ENCODE measurements around the gene ALOX15. TPM values are rescaled to one million over a fixed set of nuclear protein-coding genes. Genes with fewer than 3 reads are reported as not detected.
"Not testable (repeated sequence)": the region's sequence is repeated elsewhere in the genome, so short reads cannot be mapped to it uniquely, and the experiment has no call there.

Gene ALOX15
- total RNA-seq, 4 donors from 2014 or later = not detected

DNA sequence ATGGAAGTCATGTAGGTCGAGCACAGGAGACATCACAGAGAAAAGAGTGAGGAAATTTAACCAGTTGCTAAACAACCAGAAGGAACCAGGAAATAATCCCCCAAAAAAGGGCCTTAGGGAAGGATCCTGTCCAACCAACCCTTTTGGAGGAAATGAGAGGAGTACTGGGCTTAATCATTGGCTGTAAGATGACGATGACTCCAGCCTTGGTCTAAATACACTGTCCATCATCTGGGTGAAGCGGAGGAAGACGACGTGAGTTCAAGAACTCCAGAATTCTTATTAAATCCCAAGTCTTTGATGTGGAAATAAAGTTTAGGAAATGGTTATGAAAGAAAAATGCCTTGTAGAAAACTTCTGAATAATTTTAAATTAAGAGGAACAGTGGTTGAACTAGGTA, 11.5 kb upstream of the ALOX15 start:
- H3K4me3 ChIP-seq (replicated peaks in 1 of 3) = no peak overlapping the region
- no peak overlapping the region for H3K27ac ChIP-seq
- TF ChIP-seq, protein P1, sequence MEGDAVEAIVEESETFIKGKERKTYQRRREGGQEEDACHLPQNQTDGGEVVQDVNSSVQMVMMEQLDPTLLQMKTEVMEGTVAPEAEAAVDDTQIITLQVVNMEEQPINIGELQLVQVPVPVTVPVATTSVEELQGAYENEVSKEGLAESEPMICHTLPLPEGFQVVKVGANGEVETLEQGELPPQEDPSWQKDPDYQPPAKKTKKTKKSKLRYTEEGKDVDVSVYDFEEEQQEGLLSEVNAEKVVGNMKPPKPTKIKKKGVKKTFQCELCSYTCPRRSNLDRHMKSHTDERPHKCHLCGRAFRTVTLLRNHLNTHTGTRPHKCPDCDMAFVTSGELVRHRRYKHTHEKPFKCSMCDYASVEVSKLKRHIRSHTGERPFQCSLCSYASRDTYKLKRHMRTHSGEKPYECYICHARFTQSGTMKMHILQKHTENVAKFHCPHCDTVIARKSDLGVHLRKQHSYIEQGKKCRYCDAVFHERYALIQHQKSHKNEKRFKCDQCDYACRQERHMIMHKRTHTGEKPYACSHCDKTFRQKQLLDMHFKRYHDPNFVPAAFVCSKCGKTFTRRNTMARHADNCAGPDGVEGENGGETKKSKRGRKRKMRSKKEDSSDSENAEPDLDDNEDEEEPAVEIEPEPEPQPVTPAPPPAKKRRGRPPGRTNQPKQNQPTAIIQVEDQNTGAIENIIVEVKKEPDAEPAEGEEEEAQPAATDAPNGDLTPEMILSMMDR (IDR thresholded peaks at IDR 0.05) = no peak
- no peak for TF ChIP-seq POLR2A (IDR thresholded peaks at IDR 0.05)
- intact Hi-C loops (cut with DNase I) = no loop called here
- H3K27me3 ChIP-seq = no peaks in the 10 kb centered on the region
- H3K4me1 ChIP-seq = peaks cover 0 to 3% of the 10 kb centered on the region in 2 donors
- DNase-seq = no peak
- WGBS, 2 donors = 71 to 85% methylated on average over 5 of the region's 5 CpGs
- H3K9me3 ChIP-seq = no peaks in the 10 kb centered on the region
- no peaks in the 10 kb centered on the region for H3K36me3 ChIP-seq

DNA sequence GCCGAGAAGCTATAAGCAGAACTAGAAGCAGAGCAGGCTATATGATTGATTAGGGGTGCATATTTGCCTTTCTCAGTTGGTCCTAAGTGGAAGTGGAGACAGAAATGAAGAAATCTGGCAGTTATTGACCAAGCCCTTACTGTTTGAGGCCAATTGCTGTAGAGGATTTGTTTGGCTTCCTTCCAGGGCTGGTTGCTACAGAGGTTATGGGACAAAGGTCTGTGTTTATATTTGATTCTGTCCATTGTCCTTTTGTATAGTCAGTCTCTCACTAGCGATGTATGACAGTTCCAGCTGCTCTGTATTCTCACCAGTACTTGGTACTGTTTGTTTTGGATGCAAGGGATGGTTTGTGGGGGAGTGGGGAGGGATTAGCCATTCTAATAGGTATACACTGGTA, 7.3 kb upstream of the ALOX15 start:
- Histone ChIP-seq H3K9me3 (no peaks in the 10 kb centered on the region), H3K27ac (no peak overlapping the region), H3K4me3 (replicated peaks in 1 of 3) (no peak overlapping the region), H3K27me3 (no peaks in the 10 kb centered on the region), H3K4me1 (peaks cover 0 to 3% of the 10 kb centered on the region in 2 donors), H3K36me3 (no peaks in the 10 kb centered on the region)
- intact Hi-C loops (cut with DNase I) = no loop called here
- WGBS, 2 donors = 41 to 51% methylated on average over 2 of the region's 2 CpGs
- no peak for DNase-seq
- TF ChIP-seq, protein P1 (IDR thresholded peaks at IDR 0.05) = no peak
- no peak for TF ChIP-seq POLR2A (IDR thresholded peaks at IDR 0.05)

DNA sequence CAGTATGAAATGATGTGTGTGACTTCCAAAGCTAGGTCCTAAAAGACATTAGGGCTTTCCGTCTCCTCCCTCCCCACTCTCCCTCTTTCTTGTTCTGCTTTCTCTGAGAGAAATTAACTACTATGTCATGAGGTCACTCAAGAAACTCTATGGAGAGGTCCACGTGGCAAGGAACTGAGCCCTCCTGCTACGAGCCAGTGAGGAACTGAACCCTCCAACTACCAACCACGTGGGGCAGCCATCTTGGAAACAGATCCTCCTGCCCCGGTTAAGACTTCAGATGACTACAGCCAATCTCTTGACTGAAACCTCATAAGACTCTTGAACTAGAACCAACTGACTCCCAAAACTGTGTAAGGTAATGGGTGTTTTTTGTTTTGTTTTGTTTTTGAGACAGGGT, 4.2 kb upstream of the ALOX15 start:
- no peak for TF ChIP-seq POLR2A (IDR thresholded peaks at IDR 0.05)
- TF ChIP-seq, protein P1 (IDR thresholded peaks at IDR 0.05) = no peak
- Histone ChIP-seq H3K27me3 (no peaks in the 10 kb centered on the region), H3K4me3 (replicated peaks in 1 of 3) (no peak overlapping the region), H3K4me1 (peaks cover 0 to 3% of the 10 kb centered on the region in 2 donors), H3K36me3 (no peaks in the 10 kb centered on the region), H3K27ac (no peak overlapping the region), H3K9me3 (no peaks in the 10 kb centered on the region)
- no peak for DNase-seq
- 76 to 80% methylated on average over 5 of the region's 5 CpGs for WGBS, 2 donors
- intact Hi-C loops (cut with DNase I) = no loop called here

DNA sequence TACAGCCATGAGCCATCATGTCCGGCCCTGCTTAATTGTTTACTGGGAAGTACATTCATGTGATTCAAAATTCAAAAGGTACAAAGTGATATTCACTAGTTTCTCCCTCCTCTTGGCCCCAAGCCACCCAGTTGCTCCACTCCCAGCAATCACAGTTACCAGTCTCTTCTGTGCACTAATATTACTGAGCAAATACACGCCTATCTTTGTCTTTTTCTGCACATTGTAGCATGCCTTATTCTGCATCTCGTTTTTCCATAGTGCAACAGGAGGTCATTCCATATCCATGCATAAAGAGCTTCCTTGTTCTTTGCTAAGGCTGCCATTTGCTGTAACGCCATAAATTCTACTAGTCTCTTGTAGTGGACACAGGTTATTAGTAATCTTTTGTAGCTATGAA, 2.2 kb upstream of the ALOX15 start:
- H3K4me3 ChIP-seq (replicated peaks in 1 of 3) = no peak overlapping the region
- intact Hi-C loops (cut with DNase I) = no loop called here
- H3K27me3 ChIP-seq = no peaks in the 10 kb centered on the region
- no peaks in the 10 kb centered on the region for H3K36me3 ChIP-seq
- H3K4me1 ChIP-seq = peaks cover 0 to 3% of the 10 kb centered on the region in 2 donors
- H3K27ac ChIP-seq = no peak overlapping the region
- DNase-seq = no peak
- TF ChIP-seq POLR2A (IDR thresholded peaks at IDR 0.05) = no peak
- TF ChIP-seq, protein P1 (IDR thresholded peaks at IDR 0.05) = no peak
- H3K9me3 ChIP-seq = no peaks in the 10 kb centered on the region
- WGBS, 2 donors = 76 to 78% methylated on average over 4 of the region's 4 CpGs

DNA sequence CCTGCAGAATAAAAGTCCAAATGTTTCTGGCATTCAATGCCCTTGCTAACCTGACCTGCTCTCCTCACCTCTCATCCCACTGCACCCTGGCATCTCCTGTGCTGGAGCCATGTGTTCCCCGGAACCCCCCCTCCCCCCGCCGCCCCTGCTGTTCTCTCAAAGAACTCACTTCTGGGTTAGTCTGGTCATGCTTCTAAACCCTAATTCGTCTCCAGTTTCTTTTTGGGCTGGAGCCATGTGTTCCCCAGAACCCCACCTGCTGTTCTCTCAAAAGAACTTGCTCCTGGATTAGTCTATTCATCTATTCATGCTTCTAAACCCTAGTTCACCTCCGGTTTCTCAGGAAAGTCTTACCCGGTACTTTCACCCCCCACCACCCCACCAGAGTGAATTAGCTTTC, 808 bp upstream of the ALOX15 start:
- no peak overlapping the region for H3K27ac ChIP-seq
- WGBS, 2 donors = 18 to 25% methylated on average over 6 of the region's 6 CpGs
- H3K9me3 ChIP-seq = no peaks in the 10 kb centered on the region
- intact Hi-C loops (cut with DNase I) = no loop called here
- no peaks in the 10 kb centered on the region for H3K27me3 ChIP-seq
- TF ChIP-seq, protein P1 (IDR thresholded peaks at IDR 0.05) = no peak
- TF ChIP-seq POLR2A (IDR thresholded peaks at IDR 0.05) = no peak
- no peaks in the 10 kb centered on the region for H3K36me3 ChIP-seq
- H3K4me3 ChIP-seq (replicated peaks in 1 of 3) = no peak overlapping the region
- no peak for DNase-seq
- H3K4me1 ChIP-seq = no peaks in the 10 kb centered on the region

DNA sequence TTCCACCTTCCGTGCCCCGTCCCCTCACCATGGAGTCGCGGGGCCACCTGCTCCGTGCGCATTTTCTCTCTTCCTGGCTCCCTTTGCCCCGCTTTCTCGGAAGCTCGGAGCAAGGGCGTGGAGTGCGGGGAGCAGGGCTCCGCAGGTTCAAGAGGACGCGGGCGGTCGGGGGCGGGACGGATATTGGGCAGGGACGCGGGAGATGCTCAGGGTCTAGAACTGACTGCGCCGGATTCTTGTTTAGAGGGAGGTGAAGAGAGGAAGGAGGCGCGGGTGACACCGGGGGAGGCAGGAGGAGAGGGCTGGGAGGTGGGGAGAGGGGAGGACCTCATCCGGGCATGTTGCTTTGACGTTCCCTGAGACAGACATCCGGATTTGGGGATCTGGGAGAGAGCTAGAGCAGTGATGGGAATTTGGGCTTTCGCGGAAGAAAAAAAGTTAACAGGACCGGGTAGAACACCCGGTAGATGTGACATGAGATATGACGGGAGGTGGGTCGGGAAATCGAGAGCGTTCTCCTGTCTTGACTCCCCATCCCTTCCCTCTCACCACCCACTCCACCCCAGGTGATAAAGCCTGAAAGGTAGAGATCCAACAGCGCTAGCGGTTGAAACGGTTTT, 799 bp downstream of the ALOX15 start:
- DNase-seq; H3K27me3 ChIP-seq; H3K36me3 ChIP-seq; H3K4me1 ChIP-seq; H3K9me3 ChIP-seq; H3K4me3 ChIP-seq (replicated peaks in 1 of 3); intact Hi-C loops (cut with DNase I); H3K27ac ChIP-seq: not testable (repeated sequence)
- 2 to 3% methylated on average over 22 to 36 of the region's 39 CpGs for WGBS, 2 donors

DNA sequence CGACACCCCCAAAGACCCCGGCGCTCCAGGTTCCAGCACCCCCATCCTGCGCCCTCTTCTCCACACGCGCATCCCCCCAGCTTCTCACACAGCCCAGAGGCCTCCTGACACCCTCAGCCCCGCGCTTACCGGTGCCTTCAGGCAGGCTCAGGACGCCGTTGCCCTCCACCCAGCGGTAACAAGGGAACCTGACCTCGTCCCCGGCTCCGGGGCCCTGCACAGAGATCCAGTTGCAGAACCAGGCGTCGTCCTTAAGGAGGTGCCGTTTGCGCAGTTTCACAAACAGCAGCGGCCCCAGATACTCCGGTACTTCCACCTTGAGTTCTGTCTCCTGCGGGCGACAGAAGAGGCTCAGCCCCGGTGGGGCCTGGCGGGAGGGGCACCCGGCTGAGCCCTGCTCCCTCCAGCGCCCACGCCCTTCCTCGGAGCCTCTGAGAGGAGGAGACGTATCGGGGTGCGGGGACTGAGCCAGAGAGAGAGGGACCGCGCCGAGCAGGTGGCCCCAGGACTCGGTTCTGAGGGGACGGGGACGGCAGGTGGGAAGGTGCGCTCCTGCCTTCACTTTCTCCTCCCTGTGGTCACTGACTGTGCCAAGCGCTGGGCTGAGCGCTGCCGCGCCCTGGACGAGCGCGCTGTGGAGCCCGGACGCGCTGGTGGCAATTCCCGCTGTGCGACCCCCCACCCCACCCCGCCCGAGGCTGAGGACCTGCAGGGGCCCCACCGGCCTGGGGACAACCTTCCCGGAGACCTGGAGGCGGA, 2.0 kb downstream of the ALOX15 start:
- H3K27ac ChIP-seq; H3K36me3 ChIP-seq; H3K27me3 ChIP-seq; H3K9me3 ChIP-seq; H3K4me3 ChIP-seq (replicated peaks in 1 of 3); H3K4me1 ChIP-seq; DNase-seq: not testable (repeated sequence)
- intact Hi-C loops (cut with DNase I) = loop anchor here (10.0 kb wide), 1 partner anchor 215 kb away; no protein-coding TSS in a partner anchor
- 9 to 10% methylated on average over 12 to 17 of the region's 56 CpGs for WGBS, 2 donors
